ENCODE results near the gene P2RY6.

GRCh38 chr11:73297231-73297590, 25.1 kb downstream of the P2RY6 start:
- no peak for TF ChIP-seq POLR2A (IDR thresholded peaks at IDR 0.05)
- no peak for TF ChIP-seq CTCF (IDR thresholded peaks at IDR 0.05)
- no peak for TF ChIP-seq POLR2AphosphoS5 (IDR thresholded peaks at IDR 0.05)
- no peak for TF ChIP-seq EP300 (IDR thresholded peaks at IDR 0.05)

Data from stomach (tissue), 4 donors.